GM19099 (cell line): ENCODE data around the gene PMFBP1.

Experiments used
- POLR2A ChIP-seq: IDR thresholded peaks from 3 replicates; pipeline ENCODE4 v1.6.1; 2011; ENCODE audit warnings: low read depth; ENCODE audit not compliant: insufficient read length; ENCODE audit errors: extremely low read depth

Gene PMFBP1

DNA sequence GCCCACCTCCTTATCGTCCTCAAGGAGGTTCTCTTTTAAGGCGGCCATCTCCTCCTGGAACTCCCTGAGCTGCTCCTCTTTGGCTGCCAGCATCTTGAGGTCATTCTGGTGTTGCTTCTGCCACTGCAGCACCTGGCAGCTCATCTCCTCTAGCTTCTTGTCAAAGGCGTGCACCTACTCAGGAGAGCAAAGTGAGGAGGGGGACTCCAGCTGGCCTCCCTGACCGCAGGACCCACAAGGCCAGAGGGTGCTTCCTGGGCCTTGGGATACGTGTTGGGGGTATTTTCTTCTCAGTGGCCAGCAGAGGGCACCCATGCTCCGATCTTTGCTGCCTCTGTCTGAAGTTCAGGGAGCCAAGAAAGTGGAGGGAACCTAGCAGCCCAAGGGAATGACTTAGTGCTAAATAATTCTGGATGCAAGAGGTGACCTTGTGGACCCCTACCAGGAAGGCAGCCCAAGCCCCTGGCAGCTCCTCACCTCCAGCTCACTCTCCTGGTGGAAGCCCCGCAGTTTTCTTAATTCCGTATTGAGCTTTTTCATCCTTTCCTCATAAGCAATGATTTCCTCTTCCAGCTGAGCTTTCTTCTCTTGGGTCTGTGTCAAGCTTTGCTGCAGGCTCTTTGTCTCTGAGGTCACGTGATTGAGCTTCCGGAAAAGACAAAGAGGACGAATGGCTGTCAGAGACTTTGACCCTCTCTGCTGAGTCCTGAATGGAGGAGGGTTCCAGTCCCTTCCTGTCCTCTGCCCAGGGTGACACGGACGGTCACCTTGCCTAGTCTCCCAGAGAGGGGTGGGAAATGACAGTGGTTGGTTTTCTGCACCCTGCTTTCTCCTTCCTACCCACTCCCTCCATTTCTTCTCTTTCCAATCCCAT lies 47.0 kb downstream of the PMFBP1 start:
- TF ChIP-seq POLR2A, result no peak

- no peak for TF ChIP-seq POLR2A
These were observed 47.8 kb downstream of the PMFBP1 start for GRCh38 chr16:72124148-72124547.

DNA sequence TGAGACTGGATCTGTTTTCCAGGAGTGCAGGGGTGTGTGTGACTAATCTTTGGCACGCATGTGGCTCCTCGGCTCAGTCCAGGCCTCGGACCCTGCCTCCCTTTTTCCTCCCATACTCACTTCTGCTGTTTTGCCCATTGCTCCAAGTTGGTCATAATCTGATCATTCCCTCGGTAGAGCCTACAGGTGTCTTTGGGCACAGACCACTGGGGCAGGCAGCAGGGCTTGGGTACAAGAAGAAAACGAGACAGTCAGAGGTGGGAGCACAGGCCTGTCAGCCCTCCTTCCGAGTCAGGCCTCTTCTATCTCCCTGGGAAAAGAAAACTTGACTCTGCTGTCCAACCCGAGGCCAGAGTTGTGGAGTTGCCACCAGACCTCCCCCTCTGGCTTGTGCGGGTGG lies 48.5 kb downstream of the PMFBP1 start:
- TF ChIP-seq POLR2A, result no peak

DNA sequence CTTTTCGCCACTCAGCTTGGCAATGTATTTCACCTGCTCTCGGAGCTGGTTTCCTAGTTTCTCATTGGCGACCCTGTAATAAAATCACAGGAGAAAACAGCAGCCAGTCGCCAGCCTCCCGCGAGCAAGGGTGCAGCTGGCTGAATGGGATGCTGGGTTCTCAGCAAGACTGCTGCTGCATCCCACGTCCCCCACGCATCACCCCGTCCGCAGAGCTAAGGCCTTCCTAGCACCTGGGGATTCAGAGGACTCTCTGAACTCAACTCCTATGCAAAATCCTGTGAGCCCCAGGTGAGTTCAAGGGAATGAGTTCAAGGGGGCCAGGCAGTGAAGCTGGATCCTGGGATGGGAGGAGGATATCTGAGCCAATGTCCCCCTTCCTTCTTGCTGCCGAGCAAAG lies 49.0 kb downstream of the PMFBP1 start:
- TF ChIP-seq POLR2A, result no peak

GRCh38 chr16:72122308-72122707 lies 49.6 kb downstream of the PMFBP1 start:
- TF ChIP-seq POLR2A, result no peak

- TF ChIP-seq POLR2A, result no peak
These were observed 51.9 kb downstream of the PMFBP1 start for GRCh38 chr16:72120026-72120425.

- TF ChIP-seq POLR2A, result no peak
These were observed 58.4 kb downstream of the PMFBP1 start for GRCh38 chr16:72113616-72113945.

GRCh38 chr16:72112906-72113615 lies 58.9 kb downstream of the PMFBP1 start:
- TF ChIP-seq POLR2A, result no peak

DNA sequence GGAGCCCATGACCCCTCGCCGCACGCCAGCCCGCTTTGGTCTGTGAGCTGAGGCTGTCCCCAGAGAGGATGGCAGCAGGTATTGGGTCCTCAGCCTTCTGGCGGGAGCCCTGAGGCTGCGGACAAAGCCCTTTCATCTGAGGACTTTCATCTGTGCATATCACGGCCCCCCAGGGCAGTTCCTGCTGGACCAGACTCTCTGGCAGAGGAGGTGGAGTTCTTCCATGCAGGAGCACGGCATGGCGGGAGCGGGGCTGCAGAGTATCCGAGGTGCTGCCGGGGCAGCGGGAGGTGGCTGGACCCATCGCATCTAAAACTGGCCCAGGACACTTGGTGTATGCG lies 59.5 kb downstream of the PMFBP1 start:
- no peak for TF ChIP-seq POLR2A

DNA sequence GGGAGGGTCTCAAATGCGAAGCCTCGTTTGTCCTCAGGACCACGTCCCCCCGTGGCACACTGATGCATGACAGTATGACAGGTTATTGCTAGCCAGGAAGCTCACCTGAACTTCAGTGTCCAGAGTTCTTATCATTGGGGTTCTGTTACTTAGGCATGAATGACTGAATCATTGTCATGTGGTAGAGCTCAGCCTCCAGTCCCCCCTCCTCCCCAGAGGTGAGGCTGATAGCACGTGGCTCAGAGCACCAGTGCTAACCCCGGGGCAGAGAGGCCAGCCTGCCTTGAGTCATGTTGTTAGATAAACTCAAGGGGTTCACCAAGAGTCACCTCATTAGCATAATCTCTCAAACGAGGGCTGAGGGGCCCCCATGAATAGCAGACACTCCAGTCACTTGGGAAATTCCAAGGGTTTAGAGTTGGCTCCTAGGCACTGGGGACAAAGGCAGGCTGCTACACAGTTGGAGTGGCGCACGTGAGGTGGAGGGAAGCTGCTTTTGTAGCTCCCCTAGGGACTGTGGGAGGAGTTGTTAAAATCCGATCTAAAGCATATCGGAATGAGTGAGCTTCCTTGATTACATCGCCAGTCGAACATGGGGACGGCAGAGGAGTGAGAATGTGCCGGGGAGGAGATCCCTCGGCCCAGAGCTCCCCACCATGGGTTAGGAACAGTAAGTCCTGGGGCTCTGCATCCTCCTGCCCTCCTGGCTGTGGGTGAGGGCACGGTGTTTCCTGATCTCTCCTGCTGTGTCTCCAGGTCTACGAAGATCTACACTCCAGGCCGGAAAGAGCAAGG lies 60.1 kb downstream of the PMFBP1 start:
- no peak for TF ChIP-seq POLR2A

DNA sequence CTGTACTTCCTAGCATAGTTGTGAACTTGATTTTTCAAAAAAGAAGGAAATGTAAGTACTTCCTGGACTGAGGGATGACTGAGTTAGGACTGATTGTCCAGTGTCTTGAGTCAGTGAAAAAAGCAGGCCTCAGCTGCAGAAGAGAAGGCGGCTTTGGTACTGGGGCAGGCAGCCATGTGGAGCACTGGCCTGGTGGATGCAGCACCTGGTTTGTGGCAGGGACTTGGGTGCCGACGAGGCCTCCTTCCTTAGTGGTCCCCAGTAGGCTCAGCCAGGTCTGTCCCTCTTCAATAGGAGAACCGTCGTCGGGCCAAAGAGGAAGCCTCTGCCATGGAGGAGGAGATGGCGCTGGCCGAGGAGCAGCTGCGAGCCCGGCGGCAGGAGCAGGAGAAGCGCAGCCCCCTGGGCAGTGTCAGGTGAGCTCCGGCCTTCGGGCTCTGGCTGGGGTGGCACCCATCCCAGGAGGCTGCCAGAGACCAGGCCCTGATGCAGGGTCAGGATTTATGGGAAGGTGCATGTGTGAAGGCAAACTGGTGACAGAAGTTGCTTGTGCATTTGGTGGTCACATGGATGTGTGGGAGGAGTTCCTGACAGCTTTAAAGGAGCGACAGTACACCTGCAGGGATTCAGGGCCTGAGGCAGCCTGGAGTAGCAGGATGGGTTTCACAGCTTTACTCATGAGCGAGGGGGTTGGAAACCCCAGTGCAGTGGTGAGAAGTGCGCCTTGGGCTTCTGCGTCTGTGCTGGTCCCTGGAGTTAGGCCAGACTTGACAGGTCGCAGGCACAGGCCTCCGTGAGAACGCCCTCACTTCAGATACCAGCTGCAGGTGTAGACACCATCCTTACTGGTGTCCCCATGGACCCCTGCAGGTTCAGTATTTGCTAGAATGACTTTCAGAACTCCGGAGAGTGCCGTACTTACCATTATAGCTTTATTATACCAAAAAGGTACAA lies 61.0 kb downstream of the PMFBP1 start:
- no peak for TF ChIP-seq POLR2A

DNA sequence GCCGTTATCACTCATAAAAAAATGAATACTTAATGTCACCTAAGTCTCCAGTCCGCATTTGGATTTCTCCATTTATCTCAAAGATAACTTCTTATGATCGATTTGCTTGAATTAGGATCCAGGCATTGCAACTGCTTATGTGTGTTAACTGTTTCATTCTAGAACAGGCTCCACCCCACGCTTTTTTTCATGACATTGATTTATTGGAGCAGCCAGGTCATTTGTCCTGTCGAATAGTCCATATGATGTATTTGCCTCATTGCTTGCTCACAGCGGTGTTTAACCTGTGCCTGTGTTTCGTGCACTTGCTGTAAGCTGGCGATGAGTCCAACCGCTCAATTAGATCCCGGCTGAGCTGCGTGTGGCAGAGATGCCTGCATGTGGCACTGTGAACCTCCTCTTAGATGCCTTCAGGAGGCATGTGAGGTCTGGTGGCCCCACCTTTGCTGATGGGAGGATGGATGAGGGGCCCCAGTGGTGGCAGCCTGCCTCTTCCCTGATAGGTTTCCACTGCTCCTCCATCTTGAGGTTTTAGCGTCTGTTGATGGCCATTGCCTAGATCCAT lies 61.9 kb downstream of the PMFBP1 start:
- no peak for TF ChIP-seq POLR2A

DNA sequence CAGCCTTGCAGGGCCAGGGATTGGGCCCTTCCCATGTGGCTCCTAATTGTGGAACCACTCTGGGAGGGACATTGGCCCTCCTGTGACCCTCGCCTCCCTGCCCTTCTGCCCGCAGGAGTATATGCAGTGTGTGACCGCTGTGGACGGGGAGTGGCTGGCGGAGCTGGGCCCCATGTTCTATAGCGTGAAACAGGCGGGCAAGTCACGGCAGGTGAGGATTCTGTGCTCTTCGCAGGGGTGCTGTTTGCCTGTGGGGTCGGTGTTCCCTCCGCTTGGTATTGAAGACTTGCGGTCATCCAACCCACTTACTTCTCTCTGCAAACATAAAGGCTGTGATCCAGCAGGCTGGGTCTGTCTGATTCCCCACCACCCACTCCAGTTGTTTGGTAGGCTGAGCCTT lies 62.7 kb downstream of the PMFBP1 start:
- no peak for TF ChIP-seq POLR2A
